GM12873 (cell line): ENCODE results near the gene QRFPR.

Experiments
- CTCF ChIP-seq: IDR thresholded peaks from 2 replicates; pipeline ENCODE4 v1.5.1; 2012; ENCODE audit warnings: low read depth, mild to moderate bottlenecking, moderate library complexity, low read length, control low read depth; ENCODE audit not compliant: insufficient read depth; ENCODE audit errors: missing control alignments

QRFPR gene

DNA sequence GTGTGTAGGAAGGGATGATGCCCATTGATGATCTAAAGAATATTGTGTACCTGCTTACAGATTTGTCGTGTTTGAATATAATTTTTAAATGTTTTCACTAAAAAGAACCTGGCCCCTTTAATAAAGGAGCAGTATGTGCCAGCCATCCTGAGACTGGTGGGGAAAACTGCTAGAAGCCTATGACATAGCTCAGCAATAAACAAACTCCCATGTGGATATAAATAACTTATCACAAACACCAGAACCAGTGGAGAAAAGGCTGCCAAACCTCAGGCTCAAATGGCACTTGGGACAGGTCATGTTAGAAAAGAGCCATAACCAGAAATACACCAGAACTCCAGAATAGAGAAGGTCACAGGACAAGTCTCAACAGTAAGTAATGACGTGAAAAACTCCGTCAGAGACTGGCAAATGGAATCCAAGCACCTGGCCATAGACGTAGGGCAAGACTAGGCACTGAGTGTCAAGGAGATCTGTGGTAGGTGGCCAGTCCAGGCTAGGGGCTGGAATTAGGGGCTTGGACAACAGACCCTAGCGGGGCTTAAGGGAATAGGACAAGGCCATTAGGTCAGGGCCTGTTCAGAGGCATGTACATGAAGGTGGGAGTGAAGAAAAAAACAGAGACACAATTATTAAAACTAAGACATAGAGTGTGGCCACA, 11.7 kb upstream of the QRFPR start:
- TF ChIP-seq CTCF, result no peak

GRCh38 chr4:121390335-121390734, 9.5 kb upstream of the QRFPR start:
- TF ChIP-seq CTCF, result no peak

GRCh38 chr4:121379276-121379675, 1.5 kb downstream of the QRFPR start:
- TF ChIP-seq CTCF, result no peak

DNA sequence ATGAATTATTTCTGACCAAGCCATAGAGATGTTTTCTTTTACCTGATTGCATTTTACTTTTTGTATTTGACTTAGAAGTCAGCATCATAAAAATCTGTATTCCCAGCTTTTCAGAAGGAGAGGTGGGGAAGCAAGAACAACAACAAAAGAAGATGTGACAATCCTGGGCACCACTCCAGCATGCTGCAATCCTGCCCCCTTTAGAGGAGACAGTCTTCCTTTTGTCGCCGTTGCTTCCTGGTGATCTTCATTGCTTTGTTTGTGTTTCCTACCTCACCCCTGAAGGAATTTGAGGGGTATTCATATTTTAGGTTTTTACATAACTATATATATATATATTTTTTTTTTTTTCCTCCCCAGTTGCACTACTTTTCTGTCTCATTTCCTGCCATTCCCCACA, 3.7 kb downstream of the QRFPR start:
- no peak for TF ChIP-seq CTCF

DNA sequence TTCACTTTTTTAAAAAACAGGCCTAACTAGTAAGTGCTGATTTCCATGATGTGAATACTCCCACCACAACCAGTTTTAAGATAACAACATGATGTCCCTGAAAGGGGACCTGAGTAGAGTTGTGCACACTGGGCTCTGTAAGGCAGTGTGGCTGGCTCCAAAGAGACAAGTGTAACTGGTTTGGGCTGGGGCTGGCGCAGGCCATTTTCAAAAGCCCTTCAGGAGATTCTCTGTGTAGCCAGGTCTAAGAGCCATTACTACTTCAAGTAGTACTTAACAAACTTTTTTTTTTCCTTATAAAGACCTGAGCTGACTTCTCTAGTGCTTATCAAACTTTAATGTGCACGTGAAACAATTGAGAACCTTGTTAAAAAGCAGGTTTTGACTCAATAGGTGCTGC, 4.3 kb downstream of the QRFPR start:
- no peak for TF ChIP-seq CTCF

DNA sequence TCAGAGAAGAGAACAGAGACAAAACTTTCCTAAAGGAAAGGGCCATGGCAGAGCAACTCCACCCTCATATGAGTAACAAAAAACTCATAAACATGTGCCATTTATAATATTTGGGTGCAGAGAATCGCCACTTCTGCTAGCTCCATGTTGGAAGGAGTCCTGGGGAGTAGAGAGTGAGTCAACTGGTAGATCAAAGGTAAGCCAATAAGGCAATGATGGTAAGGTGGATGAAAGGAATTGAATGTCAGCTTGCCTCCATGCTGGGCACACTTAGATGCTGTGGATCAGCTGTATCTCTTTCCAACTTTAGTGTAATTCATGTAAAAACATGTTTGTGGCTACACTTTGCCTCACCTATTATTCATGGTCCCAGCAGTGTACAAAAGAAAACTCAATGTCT, 4.7 kb downstream of the QRFPR start:
- TF ChIP-seq CTCF, result no peak

GRCh38 chr4:121375262-121375661, 5.6 kb downstream of the QRFPR start:
- no peak for TF ChIP-seq CTCF
